IMR-90 (cell line): ENCODE data around the gene XPNPEP2. TPM values are rescaled to one million over a fixed set of nuclear protein-coding genes. Genes with fewer than 3 reads are reported as not detected.

Experiments
- ATAC-seq: fragments of 200-7000 bp; cut with Tn5 transposase; 2 replicates; pipeline ENCODE4 v1.9.1; 2020; ENCODE audit warnings: low read depth, mild to moderate bottlenecking, moderate library complexity
- BruUV-seq: library from RNA; stranded (reverse); fragments of 400-500 nt; replicated peaks from 2 replicates; lab custom pipeline; 2021; lab: Mats Ljungman, UMichigan
- CTCF ChIA-PET: fragments of 300-600 bp; formaldehyde crosslinking; extraction: SDS; loops from one replicate; lab custom pipeline; 2021; ENCODE audit warnings: antibody characterized with exemption; lab: Yijun Ruan, JAX
- POLR2A ChIA-PET: fragments of 300-600 bp; sonication (Branson Sonifier 250); formaldehyde crosslinking; loops from one replicate; lab custom pipeline; 2022; ENCODE audit warnings: antibody characterized with exemption; ENCODE audit not compliant: unreplicated experiment; lab: Charles Lee
- DNase-seq: peaks from one replicate; pipeline ENCODE4 v3.0.0; 2013
- H2AFZ ChIP-seq: replicated peaks from 2 replicates; pipeline ENCODE3; 2013; ENCODE audit warnings: low read length, mild to moderate bottlenecking; ENCODE audit not compliant: poor library complexity
- H2AK5ac ChIP-seq: 2 replicates; pipeline ENCODE4 v1.6.1; 2013; ENCODE audit warnings: low read depth, low read length, inconsistent platforms
- H2AK9ac ChIP-seq: replicated peaks from 2 replicates; pipeline ENCODE3; 2013; ENCODE audit warnings: mild to moderate bottlenecking, low read depth, low read length, moderate library complexity; ENCODE audit not compliant: poor library complexity
- H2BK120ac ChIP-seq: 2 replicates; pipeline ENCODE4 v1.6.1; 2013; ENCODE audit warnings: low read depth, low read length, inconsistent platforms
- H2BK15ac ChIP-seq: 3 replicates; pipeline ENCODE4 v1.6.1; 2013; ENCODE audit warnings: low read depth, low read length, inconsistent platforms
- H2BK20ac ChIP-seq: 2 replicates; pipeline ENCODE4 v1.6.1; 2013; ENCODE audit warnings: low read depth, mild to moderate bottlenecking, inconsistent platforms, low read length, moderate library complexity
- H2BK5ac ChIP-seq: 2 replicates; pipeline ENCODE4 v1.6.1; 2013; ENCODE audit warnings: mild to moderate bottlenecking, low read depth, low read length, inconsistent platforms; ENCODE audit not compliant: poor library complexity, severe bottlenecking
- H3K14ac ChIP-seq: replicated peaks from 2 replicates; pipeline ENCODE4 v1.6.1; 2013; ENCODE audit warnings: low read depth, low read length, inconsistent platforms
- H3K18ac ChIP-seq: 2 replicates; pipeline ENCODE4 v1.6.1; 2013; ENCODE audit warnings: low read depth, low read length, control low read depth
- H3K23ac ChIP-seq: 2 replicates; pipeline ENCODE4 v1.6.1; 2013; ENCODE audit warnings: low read depth, low read length, inconsistent platforms
- H3K27ac ChIP-seq: 2 replicates; pipeline ENCODE4 v1.5.1; 2013; ENCODE audit warnings: mild to moderate bottlenecking, control low read depth, low read length; ENCODE audit not compliant: insufficient read depth
- H3K27me3 ChIP-seq: 2 replicates; pipeline ENCODE4 v1.6.1; 2013; ENCODE audit warnings: low read length; ENCODE audit not compliant: control insufficient read depth, insufficient read depth
- H3K36me3 ChIP-seq: 2 replicates; pipeline ENCODE4 v1.6.1; 2013; ENCODE audit warnings: low read length, mixed read lengths; ENCODE audit not compliant: control insufficient read depth, insufficient read depth
- H3K4ac ChIP-seq: 2 replicates; pipeline ENCODE4 v1.6.1; 2013; ENCODE audit warnings: low read depth, low read length, inconsistent platforms
- H3K4me1 ChIP-seq: 2 replicates; pipeline ENCODE4 v1.6.1; 2013; ENCODE audit warnings: low read length, mixed read lengths; ENCODE audit not compliant: control insufficient read depth, insufficient read depth
- H3K4me2 ChIP-seq: 2 replicates; pipeline ENCODE4 v1.6.1; 2013; ENCODE audit warnings: low read depth, mild to moderate bottlenecking, control low read depth, low read length, moderate library complexity
- H3K4me3 ChIP-seq: 2 replicates; pipeline ENCODE4 v1.5.1; 2013; ENCODE audit warnings: low read depth, mild to moderate bottlenecking, control low read depth, low read length, moderate library complexity; ENCODE audit not compliant: insufficient read depth
- H3K56ac ChIP-seq: 2 replicates; pipeline ENCODE4 v1.6.1; 2013; ENCODE audit warnings: low read length, inconsistent platforms; ENCODE audit not compliant: insufficient read depth; ENCODE audit errors: extremely low read depth
- H3K79me1 ChIP-seq, 2 experiments: 2 replicates each; pipeline ENCODE4 v1.6.1; 2013; ENCODE audit warnings: low read length in 2 of 2, inconsistent platforms in 1 of 2, low read depth in 1 of 2
- H3K9ac ChIP-seq: 2 replicates; pipeline ENCODE4 v1.6.1; 2013; ENCODE audit warnings: low read depth, low read length, control low read depth
- H3K9me1 ChIP-seq: 2 replicates; pipeline ENCODE4 v1.6.1; 2013; ENCODE audit warnings: low read length, inconsistent platforms; ENCODE audit not compliant: insufficient read depth
- H3K9me3 ChIP-seq: 2 replicates; pipeline ENCODE4 v1.6.1; 2013; ENCODE audit warnings: low read length; ENCODE audit not compliant: control insufficient read depth, insufficient read depth
- H4K20me1 ChIP-seq: 2 replicates; pipeline ENCODE4 v1.6.1; 2013; ENCODE audit warnings: low read length, inconsistent platforms; ENCODE audit not compliant: insufficient read depth
- H4K5ac ChIP-seq: 2 replicates; pipeline ENCODE4 v1.6.1; 2013; ENCODE audit warnings: mild to moderate bottlenecking, low read depth, low read length, control low read depth
- H4K8ac ChIP-seq, 2 experiments: 2 replicates each; pipeline ENCODE4 v1.6.1; 2013; ENCODE audit warnings: low read depth in 2 of 2, low read length in 2 of 2, control low read depth in 1 of 2, inconsistent platforms in 1 of 2
- H4K91ac ChIP-seq: 2 replicates; pipeline ENCODE4 v1.6.1; 2013; ENCODE audit warnings: low read depth, low read length, inconsistent platforms; ENCODE audit not compliant: insufficient read depth
- BHLHE40 ChIP-seq: fragments of 150-350 bp; IDR thresholded peaks from 2 replicates; pipeline ENCODE4 v1.6.1; 2016; ENCODE audit warnings: mild to moderate bottlenecking, low read depth, low read length
- CEBPB ChIP-seq: IDR thresholded peaks from 2 replicates; pipeline ENCODE4 v1.6.1; 2012; ENCODE audit warnings: low read depth, low read length, improper control_type of control experiment
- CHD1 ChIP-seq: IDR thresholded peaks from 2 replicates; pipeline ENCODE4 v1.6.1; 2012; ENCODE audit warnings: low read depth, low read length, improper control_type of control experiment
- FOS ChIP-seq: fragments of 150-350 bp; IDR thresholded peaks from 2 replicates; pipeline ENCODE4 v1.6.1; 2016; ENCODE audit warnings: low read depth, low read length
- MAFK ChIP-seq: IDR thresholded peaks from 2 replicates; pipeline ENCODE4 v1.6.1; 2012; ENCODE audit warnings: low read depth, low read length, improper control_type of control experiment
- MAZ ChIP-seq: IDR thresholded peaks from 2 replicates; pipeline ENCODE4 v1.6.1; 2012; ENCODE audit warnings: low read depth, mild to moderate bottlenecking, low read length, improper control_type of control experiment, moderate library complexity, borderline replicate concordance
- MXI1 ChIP-seq: IDR thresholded peaks from 2 replicates; pipeline ENCODE4 v1.6.1; 2012; ENCODE audit warnings: low read depth, mild to moderate bottlenecking, low read length, moderate library complexity, borderline replicate concordance
- NFE2L2 ChIP-seq: fragments of 150-350 bp; IDR thresholded peaks from 2 replicates; pipeline ENCODE4 v1.6.1; 2016; ENCODE audit warnings: low read depth, mild to moderate bottlenecking, low read length
- POLR2A ChIP-seq: IDR thresholded peaks from 2 replicates; pipeline ENCODE4 v1.6.1; 2012; ENCODE audit warnings: mild to moderate bottlenecking, low read depth, low read length
- RAD21 ChIP-seq: IDR thresholded peaks from 2 replicates; pipeline ENCODE4 v1.6.1; 2012; ENCODE audit warnings: low read length, improper control_type of control experiment
- RCOR1 ChIP-seq: IDR thresholded peaks from 2 replicates; pipeline ENCODE4 v1.6.1; 2012; ENCODE audit warnings: mild to moderate bottlenecking, low read length, improper control_type of control experiment; ENCODE audit not compliant: insufficient replicate concordance
- RFX5 ChIP-seq: IDR thresholded peaks from 2 replicates; pipeline ENCODE4 v1.8.0; 2012; ENCODE audit warnings: low read depth, mild to moderate bottlenecking, low read length, moderate library complexity
- SMC3 ChIP-seq: fragments of 150-350 bp; IDR thresholded peaks from 2 replicates; pipeline ENCODE4 v1.6.1; 2016; ENCODE audit warnings: low read depth, mild to moderate bottlenecking, antibody characterized with exemption, low read length, moderate library complexity
- WGBS, 2 experiments: methylation state at CpG; one replicate each; pipeline versions ENCODE4 v1.1.5 to v1.1.7; 2013; ENCODE audit warnings: missing lambda C conversion rate in 2 of 2; ENCODE audit not compliant: insufficient read length in 1 of 2; ENCODE audit errors: extremely low coverage in 2 of 2; 5-methylcytosine and 5-hydroxymethylcytosine counted together
- dilution Hi-C: fragments of 300-500 bp; cut with HindIII; formaldehyde crosslinking; loops from one replicate; pipeline ENCODE4 v1.14.3; 2018; ENCODE audit warnings: low sequenced_read_pairs; ENCODE audit not compliant: unreplicated experiment
- in situ Hi-C: fragments of 300-500 bp; cut with MboI; formaldehyde crosslinking; loops from 3 replicates; pipeline ENCODE4 v1.14.3; 2019; ENCODE audit warnings: low sequenced_read_pairs, inconsistent platforms, mixed read lengths
- intact Hi-C: fragments of 100-400 bp; cut with micrococcal nuclease; formaldehyde crosslinking; loops from 2 replicates; pipeline ENCODE4 v1.10.0; 2022
- polyA plus RNA-seq, 3 experiments: library from polyadenylated mRNA; depleted of rRNA; stranded (reverse); fragments of >200 nt; gene quantifications; 2 replicates each; pipeline ENCODE4 v1.2.3, GENCODE V29; 2012; ENCODE audit warnings: low replicate concordance in 1 of 3
- total RNA-seq: library from RNA; depleted of rRNA; stranded (reverse); fragments of >200 nt; gene quantifications from 2 replicates; pipeline ENCODE4 v1.2.3, GENCODE V29; 2012
- TF ChIP-seq, protein P1 (sequence below): fragments of 150-350 bp; IDR thresholded peaks from 2 replicates; pipeline ENCODE4 v1.6.1; 2016; ENCODE audit warnings: low read depth, mild to moderate bottlenecking, low read length, moderate library complexity, borderline replicate concordance
- TF ChIP-seq, protein P2 (sequence below): conservative IDR thresholded peaks from 2 replicates; pipeline ENCODE4 v1.5.1; 2012; ENCODE audit warnings: mild to moderate bottlenecking, low read depth, low read length, improper control_type of control experiment
- TF ChIP-seq, protein P3 (sequence below): fragments of 150-350 bp; IDR thresholded peaks from 2 replicates; pipeline ENCODE4 v1.6.1; 2017; ENCODE audit warnings: mild to moderate bottlenecking, antibody characterized with exemption, low read length, low read depth

The XPNPEP2 gene
- total and polyA plus RNA-seq, 2 of the 4 experiments (the other 2 are of a cell fraction): under 0.01 to 0.07 TPM

DNA sequence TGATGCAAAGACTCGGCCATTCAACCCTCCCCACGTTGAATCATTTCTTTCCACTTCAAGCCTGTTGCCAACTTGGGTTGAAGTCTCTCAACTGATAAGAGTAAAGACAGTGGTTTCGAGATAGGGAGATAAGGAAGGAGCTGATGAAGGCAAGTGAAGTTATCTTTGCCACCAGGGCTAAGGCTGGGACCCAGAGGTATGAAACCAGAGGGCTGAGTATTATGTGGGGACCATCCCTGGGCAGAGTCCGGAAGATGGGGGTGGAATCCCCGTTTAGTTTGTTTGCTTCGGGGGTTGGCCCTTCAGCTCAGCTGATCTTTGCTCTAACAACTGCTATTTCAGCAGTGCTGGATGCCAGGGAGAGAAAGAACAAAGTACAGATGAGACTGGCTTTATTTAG is 2.3 kb upstream of the XPNPEP2 start:
- no peak overlapping the region for H3K4ac ChIP-seq
- peaks cover 24% of the 10 kb centered on the region for H3K27me3 ChIP-seq
- no peaks in the 10 kb centered on the region for H3K9me3 ChIP-seq
- no peak overlapping the region for H2BK5ac ChIP-seq
- TF ChIP-seq FOS (no peak), RFX5 (no peak), MAZ (no peak), MAFK (no peak), POLR2A (no peak), NFE2L2 (no peak), RAD21 (no peak), SMC3 (no peak), CEBPB (no peak), RCOR1 (no peak), CHD1 (no peak), BHLHE40 (no peak), MXI1 (no peak)
- TF ChIP-seq, protein P1, sequence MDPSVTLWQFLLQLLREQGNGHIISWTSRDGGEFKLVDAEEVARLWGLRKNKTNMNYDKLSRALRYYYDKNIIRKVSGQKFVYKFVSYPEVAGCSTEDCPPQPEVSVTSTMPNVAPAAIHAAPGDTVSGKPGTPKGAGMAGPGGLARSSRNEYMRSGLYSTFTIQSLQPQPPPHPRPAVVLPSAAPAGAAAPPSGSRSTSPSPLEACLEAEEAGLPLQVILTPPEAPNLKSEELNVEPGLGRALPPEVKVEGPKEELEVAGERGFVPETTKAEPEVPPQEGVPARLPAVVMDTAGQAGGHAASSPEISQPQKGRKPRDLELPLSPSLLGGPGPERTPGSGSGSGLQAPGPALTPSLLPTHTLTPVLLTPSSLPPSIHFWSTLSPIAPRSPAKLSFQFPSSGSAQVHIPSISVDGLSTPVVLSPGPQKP: no peak
- TF ChIP-seq, protein P2, sequence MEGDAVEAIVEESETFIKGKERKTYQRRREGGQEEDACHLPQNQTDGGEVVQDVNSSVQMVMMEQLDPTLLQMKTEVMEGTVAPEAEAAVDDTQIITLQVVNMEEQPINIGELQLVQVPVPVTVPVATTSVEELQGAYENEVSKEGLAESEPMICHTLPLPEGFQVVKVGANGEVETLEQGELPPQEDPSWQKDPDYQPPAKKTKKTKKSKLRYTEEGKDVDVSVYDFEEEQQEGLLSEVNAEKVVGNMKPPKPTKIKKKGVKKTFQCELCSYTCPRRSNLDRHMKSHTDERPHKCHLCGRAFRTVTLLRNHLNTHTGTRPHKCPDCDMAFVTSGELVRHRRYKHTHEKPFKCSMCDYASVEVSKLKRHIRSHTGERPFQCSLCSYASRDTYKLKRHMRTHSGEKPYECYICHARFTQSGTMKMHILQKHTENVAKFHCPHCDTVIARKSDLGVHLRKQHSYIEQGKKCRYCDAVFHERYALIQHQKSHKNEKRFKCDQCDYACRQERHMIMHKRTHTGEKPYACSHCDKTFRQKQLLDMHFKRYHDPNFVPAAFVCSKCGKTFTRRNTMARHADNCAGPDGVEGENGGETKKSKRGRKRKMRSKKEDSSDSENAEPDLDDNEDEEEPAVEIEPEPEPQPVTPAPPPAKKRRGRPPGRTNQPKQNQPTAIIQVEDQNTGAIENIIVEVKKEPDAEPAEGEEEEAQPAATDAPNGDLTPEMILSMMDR: no peak
- TF ChIP-seq, protein P3, sequence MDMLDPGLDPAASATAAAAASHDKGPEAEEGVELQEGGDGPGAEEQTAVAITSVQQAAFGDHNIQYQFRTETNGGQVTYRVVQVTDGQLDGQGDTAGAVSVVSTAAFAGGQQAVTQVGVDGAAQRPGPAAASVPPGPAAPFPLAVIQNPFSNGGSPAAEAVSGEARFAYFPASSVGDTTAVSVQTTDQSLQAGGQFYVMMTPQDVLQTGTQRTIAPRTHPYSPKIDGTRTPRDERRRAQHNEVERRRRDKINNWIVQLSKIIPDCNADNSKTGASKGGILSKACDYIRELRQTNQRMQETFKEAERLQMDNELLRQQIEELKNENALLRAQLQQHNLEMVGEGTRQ: no peak
- no peak overlapping the region for H2BK120ac ChIP-seq
- no peak overlapping the region for H3K18ac ChIP-seq
- H3K23ac ChIP-seq: no peak overlapping the region
- no peaks in the 10 kb centered on the region for H3K79me1 ChIP-seq
- no TSS peak for BruUV-seq
- no peak overlapping the region for H3K9ac ChIP-seq
- no peak overlapping the region for H4K91ac ChIP-seq
- H3K36me3 ChIP-seq: no peaks in the 10 kb centered on the region
- H2AK9ac ChIP-seq: no peak overlapping the region
- no peak overlapping the region for H2BK15ac ChIP-seq
- no peaks in the 10 kb centered on the region for H4K20me1 ChIP-seq
- no peak overlapping the region for H2AFZ ChIP-seq
- intact Hi-C loops (no loop called here), dilution Hi-C loops (no loop called here), in situ Hi-C loops (no loop called here)
- H3K4me1 ChIP-seq: peaks cover 7% of the 10 kb centered on the region; the same call in 1 of the 2 replicates
- ChIA-PET POLR2A (no interaction called here), CTCF (no interaction called here)
- ATAC-seq: no peak
- H3K4me2 ChIP-seq: no peak overlapping the region
- no peak overlapping the region for H4K5ac ChIP-seq
- no peak overlapping the region for H3K4me3 ChIP-seq
- no peak overlapping the region for H2BK20ac ChIP-seq
- no peak for DNase-seq
- 25% methylated on average over 1 of the region's 6 CpGs; no CpG with 5 or more reads in 1 of the 2 experiments for WGBS, 2 experiments
- no peak overlapping the region for H3K14ac ChIP-seq
- H3K9me1 ChIP-seq: no peaks in the 10 kb centered on the region
- no peak overlapping the region for H3K56ac ChIP-seq
- no peak overlapping the region for H3K27ac ChIP-seq
- no peak overlapping the region for H4K8ac ChIP-seq
- H2AK5ac ChIP-seq: no peak overlapping the region
